Fibroblast of the aortic adventitia (primary cell): ENCODE measurements around the gene RARB. TPM values are rescaled to one million over a fixed set of nuclear protein-coding genes. Genes with fewer than 3 reads are reported as not detected.

Experiments
- DNase-seq: peaks from one replicate; pipeline ENCODE4 v3.0.0-alpha.2; 2010; ENCODE audit warnings: low read depth
- H3K4me3 ChIP-seq: 2 replicates; pipeline ENCODE4 v1.5.1; 2011; ENCODE audit warnings: low read depth, mild to moderate bottlenecking, control low read depth, low read length, moderate library complexity
- total RNA-seq: library from RNA; depleted of rRNA; stranded (reverse); fragments of >200 nt; gene quantifications from 2 replicates; pipeline ENCODE4 v1.2.3, GENCODE V29; 2012; ENCODE audit warnings: low replicate concordance
- TF ChIP-seq, protein P1 (sequence below): IDR thresholded peaks from 2 replicates; pipeline ENCODE4 v1.5.1; 2011; ENCODE audit warnings: mild to moderate bottlenecking, low read length, control low read depth, inconsistent platforms; ENCODE audit not compliant: insufficient read depth

Gene RARB
- total RNA-seq, 1 donor = 3.1 TPM

- no peak overlapping the region for H3K4me3 ChIP-seq
- TF ChIP-seq, protein P1, sequence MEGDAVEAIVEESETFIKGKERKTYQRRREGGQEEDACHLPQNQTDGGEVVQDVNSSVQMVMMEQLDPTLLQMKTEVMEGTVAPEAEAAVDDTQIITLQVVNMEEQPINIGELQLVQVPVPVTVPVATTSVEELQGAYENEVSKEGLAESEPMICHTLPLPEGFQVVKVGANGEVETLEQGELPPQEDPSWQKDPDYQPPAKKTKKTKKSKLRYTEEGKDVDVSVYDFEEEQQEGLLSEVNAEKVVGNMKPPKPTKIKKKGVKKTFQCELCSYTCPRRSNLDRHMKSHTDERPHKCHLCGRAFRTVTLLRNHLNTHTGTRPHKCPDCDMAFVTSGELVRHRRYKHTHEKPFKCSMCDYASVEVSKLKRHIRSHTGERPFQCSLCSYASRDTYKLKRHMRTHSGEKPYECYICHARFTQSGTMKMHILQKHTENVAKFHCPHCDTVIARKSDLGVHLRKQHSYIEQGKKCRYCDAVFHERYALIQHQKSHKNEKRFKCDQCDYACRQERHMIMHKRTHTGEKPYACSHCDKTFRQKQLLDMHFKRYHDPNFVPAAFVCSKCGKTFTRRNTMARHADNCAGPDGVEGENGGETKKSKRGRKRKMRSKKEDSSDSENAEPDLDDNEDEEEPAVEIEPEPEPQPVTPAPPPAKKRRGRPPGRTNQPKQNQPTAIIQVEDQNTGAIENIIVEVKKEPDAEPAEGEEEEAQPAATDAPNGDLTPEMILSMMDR = no peak
- DNase-seq = no peak
Observed at GRCh38 chr3:25404569-25404968, 23.5 kb upstream of the RARB start.

GRCh38 chr3:25405335-25405734 is 22.7 kb upstream of the RARB start:
- TF ChIP-seq, protein P1 = no peak

DNA sequence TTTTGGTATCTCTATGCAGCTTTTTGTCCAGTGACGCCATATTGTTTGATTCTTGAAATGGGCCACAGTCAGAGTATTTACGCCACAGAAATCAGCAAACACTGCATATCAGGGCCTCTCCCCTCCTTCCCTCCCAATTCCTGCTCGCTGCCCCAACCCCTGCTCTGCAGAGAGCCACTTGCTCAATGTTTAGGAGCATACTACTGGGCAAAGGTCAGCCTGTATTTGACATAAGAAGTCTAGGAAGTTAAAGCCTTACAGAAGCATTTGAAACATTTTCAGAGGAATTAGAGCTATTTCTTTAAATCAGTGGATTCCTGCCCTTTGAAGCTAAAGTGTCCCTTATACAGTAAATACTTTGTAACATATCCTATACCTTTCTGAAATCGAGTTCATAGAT is 17.4 kb upstream of the RARB start:
- H3K4me3 ChIP-seq = no peak overlapping the region
- no peak for DNase-seq
- TF ChIP-seq, protein P1 = no peak

More at GRCh38 chr3:25405335-25405734, 22.7 kb upstream of the RARB start:
- H3K4me3 ChIP-seq = no peak overlapping the region
- DNase-seq = no peak

DNA sequence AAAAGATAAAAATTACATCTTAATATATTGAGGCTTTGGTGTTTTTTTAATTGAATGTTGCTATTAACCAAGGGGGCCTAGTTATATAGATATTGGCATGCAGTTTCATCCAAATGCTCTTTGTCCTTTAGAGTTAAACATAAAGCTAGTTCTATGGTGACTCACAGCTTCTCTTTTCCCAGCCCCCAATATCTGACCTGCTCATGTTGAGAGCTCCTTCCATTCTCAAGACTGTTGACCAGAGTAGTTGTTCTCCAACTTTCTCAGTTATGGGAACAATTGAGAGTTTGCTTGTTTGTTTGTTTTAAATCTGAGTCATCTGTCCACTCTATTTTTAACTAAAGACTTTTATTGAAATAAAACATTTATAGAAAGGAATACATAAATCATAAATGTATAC is 15.8 kb upstream of the RARB start:
- TF ChIP-seq, protein P1 = no peak
- peak; percentile 8 for DNase-seq
- H3K4me3 ChIP-seq = no peak overlapping the region

- H3K4me3 ChIP-seq = no peak overlapping the region
- TF ChIP-seq, protein P1 = no peak
- no peak for DNase-seq
Observed at GRCh38 chr3:25416176-25416575, 11.9 kb upstream of the RARB start.

GRCh38 chr3:25418596-25418995 is 9.5 kb upstream of the RARB start:
- DNase-seq = peak; percentile 20
- no peak overlapping the region for H3K4me3 ChIP-seq
- TF ChIP-seq, protein P1 = no peak

DNA sequence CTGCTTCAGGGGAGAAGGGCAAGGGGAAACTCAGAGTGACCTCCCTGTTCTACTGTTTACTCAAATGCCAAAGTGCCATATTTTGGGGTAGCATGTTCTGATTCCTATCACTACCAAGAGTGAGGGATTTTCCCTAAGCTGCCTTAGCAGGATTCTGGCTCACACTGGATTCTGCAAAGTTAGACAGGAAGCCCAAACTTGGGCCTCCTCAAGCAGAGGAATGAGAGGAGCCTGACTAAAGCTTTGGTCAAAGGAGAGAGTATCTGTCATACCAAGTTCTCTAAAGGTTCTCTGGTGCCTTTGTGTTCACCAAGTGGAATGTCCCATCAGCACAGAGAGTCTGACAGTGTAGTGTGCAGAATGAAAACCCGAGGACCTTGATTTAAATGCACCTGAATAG is 8.8 kb upstream of the RARB start:
- TF ChIP-seq, protein P1 = no peak
- peak; percentile 12 for DNase-seq
- H3K4me3 ChIP-seq = no peak overlapping the region
